GM18499 (cell line): ENCODE measurements around the gene HDHD3.
"Not testable (repeated sequence)": the region's sequence is repeated elsewhere in the genome, so short reads cannot be mapped to it uniquely, and the experiment has no call there.

Experiments
- ATAC-seq: cut with Tn5 transposase; IDR thresholded peaks from one replicate; pipeline ENCODE4 v1.9.1; 2021; ENCODE audit warnings: moderate number of reproducible peaks; ENCODE audit not compliant: insufficient read depth, unreplicated experiment

Gene HDHD3

GRCh38 chr9:113390192-113390960 is 13.6 kb upstream of the HDHD3 start:
- ATAC-seq, result no peak

- no peak for ATAC-seq
Measured at GRCh38 chr9:113389451-113389850, 12.7 kb upstream of the HDHD3 start.

GRCh38 chr9:113388833-113389232 is 12.0 kb upstream of the HDHD3 start:
- ATAC-seq, result no peak

GRCh38 chr9:113387560-113388230 is 10.9 kb upstream of the HDHD3 start:
- ATAC-seq, result no peak

- ATAC-seq, result no peak
Measured at GRCh38 chr9:113386571-113387393, 10.0 kb upstream of the HDHD3 start.

GRCh38 chr9:113381909-113382411 is 5.2 kb upstream of the HDHD3 start:
- ATAC-seq, result no peak

- not testable (repeated sequence) for ATAC-seq
Measured at GRCh38 chr9:113381441-113381840, 4.7 kb upstream of the HDHD3 start.

- no peak for ATAC-seq
Measured at GRCh38 chr9:113380869-113381378, 4.1 kb upstream of the HDHD3 start.

- not testable (repeated sequence) for ATAC-seq
Measured at GRCh38 chr9:113379829-113380210, 3.0 kb upstream of the HDHD3 start.

GRCh38 chr9:113379094-113379828 is 2.5 kb upstream of the HDHD3 start:
- not testable (repeated sequence) for ATAC-seq

GRCh38 chr9:113375057-113376023 is 1.4 kb downstream of the HDHD3 start:
- ATAC-seq, result no peak

GRCh38 chr9:113373676-113374392 is 3.0 kb downstream of the HDHD3 start:
- ATAC-seq, result no peak

- no peak for ATAC-seq
Measured at GRCh38 chr9:113373256-113373655, 3.5 kb downstream of the HDHD3 start.

- ATAC-seq, result no peak
Measured at GRCh38 chr9:113372059-113372458, 4.7 kb downstream of the HDHD3 start.

GRCh38 chr9:113370806-113371325 is 5.9 kb downstream of the HDHD3 start:
- ATAC-seq, result no peak

GRCh38 chr9:113369855-113370140 is 7.0 kb downstream of the HDHD3 start:
- no peak for ATAC-seq

GRCh38 chr9:113368982-113369854 is 7.6 kb downstream of the HDHD3 start:
- no peak for ATAC-seq
